ENCODE data around the gene FBXL17.

FBXL17 gene

GRCh38 chr5:108079753-108080152, 302.1 kb downstream of the FBXL17 start:
- DNase-seq, result no peak

GRCh38 chr5:108078882-108079281, 303.0 kb downstream of the FBXL17 start:
- no peak for DNase-seq

DNA sequence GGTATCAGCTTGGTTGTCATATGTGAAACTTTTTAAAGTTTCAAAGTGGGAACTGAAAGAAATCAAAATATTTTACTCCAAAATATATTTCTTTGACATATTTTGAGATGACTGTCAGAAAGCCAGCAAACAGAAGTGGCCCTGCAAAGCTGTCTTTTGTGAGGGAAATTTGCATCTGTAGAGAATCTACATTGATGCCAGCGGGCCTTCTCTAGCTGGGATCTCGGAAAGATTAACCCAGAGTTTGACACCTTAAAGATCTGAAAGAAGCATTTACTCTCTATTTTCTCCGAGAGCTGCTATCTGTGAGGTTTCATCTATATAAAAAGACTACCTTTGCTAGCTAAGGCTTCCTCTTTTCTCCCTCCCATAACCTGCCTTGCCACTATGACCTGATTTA, 303.6 kb downstream of the FBXL17 start:
- no peak for DNase-seq

- DNase-seq, result no peak
Measured at GRCh38 chr5:108074626-108075025, 307.3 kb downstream of the FBXL17 start.

DNA sequence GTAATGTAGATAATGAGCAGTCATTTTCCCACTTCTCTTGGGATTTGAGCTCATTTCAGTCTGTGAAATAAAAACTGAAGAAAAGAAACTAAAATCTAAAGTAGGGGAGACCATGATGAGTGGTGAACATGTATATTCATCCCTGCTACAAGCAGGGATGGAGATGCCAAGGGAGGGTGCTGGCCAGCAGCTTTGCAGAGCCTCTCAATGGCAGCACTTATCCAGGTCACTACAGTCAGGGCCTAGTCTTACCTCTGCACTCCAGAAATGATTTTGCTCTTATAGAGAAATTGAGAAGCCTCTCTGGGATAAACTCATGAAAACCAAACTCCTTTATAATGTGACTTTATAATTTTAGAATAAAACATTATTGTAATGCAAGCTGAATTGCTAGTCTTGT, 317.6 kb downstream of the FBXL17 start:
- DNase-seq, result no peak

GRCh38 chr5:108061941-108062340, 320.0 kb downstream of the FBXL17 start:
- DNase-seq, result no peak

GRCh38 chr5:108060340-108060739, 321.6 kb downstream of the FBXL17 start:
- no peak for DNase-seq

GRCh38 chr5:108059334-108059733, 322.6 kb downstream of the FBXL17 start:
- DNase-seq, result no peak

DNA sequence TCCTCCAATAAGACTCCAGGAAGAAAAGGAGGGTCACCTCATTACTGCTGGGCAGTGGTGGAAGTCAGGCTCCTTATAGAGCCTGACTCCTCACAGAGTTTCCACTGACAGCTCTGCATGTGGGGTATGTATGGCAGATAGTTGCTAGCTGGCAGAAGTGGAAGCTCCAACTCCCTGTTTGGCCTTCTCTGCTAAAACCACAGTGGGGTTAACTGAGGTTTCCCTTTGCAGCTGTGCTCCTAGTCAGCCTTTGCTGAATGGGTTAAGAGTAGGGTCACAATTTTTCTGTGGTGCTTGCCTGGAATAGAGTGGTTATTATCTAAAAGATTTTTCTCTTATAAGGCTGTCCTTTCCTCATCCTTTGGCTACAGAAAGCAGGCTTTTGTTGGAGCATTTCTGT, 327.5 kb downstream of the FBXL17 start:
- no peak for DNase-seq

- no peak for DNase-seq
Measured at GRCh38 chr5:108046955-108047670, 334.8 kb downstream of the FBXL17 start.

DNA sequence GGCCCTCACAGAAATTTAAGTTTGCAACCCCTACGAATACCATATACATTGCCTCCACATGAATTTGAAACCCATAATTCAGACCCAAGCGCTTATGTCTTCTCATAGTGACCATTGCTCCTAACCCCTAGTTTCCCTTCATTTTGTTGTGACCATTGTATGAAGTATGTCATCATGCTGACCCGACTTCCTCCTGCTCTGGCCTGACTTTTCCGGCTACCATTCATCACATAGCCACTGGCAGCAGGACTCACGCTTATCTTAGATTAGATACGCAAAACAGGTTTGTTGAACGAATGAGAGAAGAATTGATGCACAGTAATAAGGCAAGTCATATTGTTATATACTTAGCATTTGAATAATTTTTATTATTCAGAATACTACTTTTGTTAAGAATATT, 345.4 kb downstream of the FBXL17 start:
- no peak for DNase-seq

DNA sequence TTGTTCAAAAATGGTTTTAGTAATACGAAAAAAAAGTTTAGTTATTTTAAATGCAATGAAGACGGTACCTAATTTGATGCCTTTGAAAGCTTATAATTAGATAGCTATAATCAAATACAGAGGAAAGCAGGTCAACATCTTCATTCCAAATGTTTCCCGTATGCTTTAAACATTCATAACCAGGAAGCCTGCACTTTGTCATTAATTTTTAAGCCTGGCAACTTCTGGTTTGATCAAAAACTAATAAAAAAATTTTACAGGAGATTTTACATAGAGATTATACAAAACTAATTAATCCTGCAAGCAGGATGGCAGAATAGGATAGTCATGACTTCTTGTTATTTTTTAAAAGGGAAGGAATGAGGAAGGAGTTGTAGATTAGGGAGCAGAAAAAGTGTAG, 353.0 kb downstream of the FBXL17 start:
- no peak for DNase-seq

DNA sequence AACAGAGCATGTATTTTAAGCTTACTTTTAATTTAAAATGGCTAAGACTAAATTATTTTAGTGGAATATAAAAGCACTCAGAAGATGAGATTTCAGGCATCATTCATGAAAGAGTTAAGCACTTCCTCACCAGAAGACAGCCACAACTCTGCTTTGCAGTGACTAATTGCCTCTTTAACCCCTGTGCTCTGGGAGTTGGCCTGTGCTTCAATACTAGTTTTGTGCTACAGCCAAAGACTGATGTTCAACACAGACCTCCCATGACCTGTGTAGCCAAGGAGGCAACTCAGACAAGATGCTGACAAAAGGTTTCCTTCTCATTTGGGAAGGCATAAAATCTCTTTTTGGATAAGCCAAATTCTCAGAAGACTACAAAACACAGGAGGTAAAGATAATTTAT, 353.5 kb downstream of the FBXL17 start:
- no peak for DNase-seq

DNA sequence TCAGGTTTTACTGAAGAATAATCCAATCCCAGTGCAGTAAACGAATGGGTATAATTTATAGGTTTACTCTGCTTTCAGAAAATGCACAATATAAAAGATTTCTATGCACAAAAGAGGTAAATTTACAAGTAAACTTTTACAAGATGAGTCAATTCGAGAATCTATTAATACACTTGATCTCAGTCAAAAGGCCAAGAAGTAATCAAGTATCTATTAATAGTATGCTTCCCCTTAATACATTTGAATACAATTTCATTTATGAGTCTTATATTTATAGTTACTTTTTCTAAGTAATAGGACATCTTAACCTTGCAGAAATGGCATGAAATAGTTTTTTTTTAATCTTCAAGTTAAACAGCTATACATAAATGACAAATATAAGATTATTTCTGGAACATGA, 355.9 kb downstream of the FBXL17 start:
- DNase-seq, result no peak

- no peak for DNase-seq
Measured at GRCh38 chr5:108024986-108025385, 356.9 kb downstream of the FBXL17 start.

- DNase-seq, result no peak
Measured at GRCh38 chr5:108016101-108016500, 365.8 kb downstream of the FBXL17 start.

- DNase-seq, result no peak
Measured at GRCh38 chr5:108006791-108007190, 375.1 kb downstream of the FBXL17 start.

GRCh38 chr5:108003178-108003577, 378.7 kb downstream of the FBXL17 start:
- DNase-seq, result no peak

- no peak for DNase-seq
Measured at GRCh38 chr5:108001222-108001621, 380.7 kb downstream of the FBXL17 start.

DNA sequence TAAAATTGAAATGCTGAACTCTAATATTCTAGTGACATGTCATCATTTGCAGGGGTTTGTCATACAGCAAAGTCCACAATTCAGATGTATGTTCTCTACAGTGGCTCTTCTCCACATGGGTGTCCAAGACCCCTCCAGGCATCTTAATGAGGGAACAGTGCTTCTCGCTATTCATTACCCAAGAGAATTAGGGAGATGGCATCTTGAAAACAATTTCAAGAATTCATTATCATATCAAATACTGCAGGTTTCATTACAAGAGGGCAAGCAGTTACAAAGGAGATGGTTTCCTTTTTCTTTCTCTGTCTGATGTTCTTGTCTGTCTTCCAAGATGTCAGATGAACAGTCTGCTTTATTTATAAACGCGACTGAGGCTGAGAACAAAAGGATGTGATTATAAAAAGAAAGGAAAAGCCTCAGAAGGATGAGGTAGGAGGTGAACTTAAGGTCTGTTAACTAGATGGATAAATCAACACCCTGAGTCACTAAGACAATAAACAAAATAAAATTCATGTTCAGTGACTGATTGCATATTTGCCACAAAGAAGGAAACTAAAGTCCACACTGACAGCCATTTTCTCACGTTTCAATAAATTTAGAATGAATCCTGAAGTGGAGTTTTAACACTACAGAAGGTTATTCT, 384.4 kb downstream of the FBXL17 start:
- no peak for DNase-seq

DNA sequence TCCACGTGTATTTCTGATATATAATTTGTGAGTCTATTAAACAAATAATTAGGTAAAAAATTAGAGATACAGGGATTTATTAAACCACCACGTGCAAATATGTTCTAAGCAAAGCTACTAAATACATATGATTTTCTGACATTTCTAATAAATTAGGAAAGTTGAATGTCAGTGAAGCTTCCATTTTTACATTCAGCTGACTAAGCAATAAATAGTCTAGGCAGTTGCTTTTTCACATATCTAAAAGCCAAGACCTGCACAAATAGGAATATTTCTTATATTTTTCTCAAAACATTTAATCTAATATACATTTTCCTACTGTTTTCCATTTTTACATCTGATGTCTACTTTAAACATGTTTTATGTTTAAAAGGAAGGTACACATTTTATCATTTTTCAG, 388.6 kb downstream of the FBXL17 start:
- no peak for DNase-seq

GRCh38 chr5:107990881-107991810, 390.8 kb downstream of the FBXL17 start:
- no peak for DNase-seq

DNA sequence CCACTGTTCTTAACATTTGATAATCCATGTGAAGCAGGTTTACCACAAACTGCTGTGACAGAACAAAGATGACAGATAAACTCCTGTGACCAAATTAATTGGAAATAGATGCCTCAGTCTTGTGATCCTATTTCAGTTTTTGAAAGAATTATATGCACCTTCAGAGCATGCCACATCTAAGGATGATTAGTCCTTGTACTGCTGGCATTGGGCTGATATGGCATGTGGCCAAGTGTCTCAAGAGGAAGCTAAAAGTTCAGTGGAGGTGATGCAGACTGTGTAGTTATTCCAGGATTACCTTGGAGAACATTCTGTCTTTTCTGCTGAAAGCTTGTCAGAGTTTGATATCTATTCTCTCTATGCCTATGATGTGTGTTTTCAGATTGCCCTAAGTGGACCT, 396.8 kb downstream of the FBXL17 start:
- DNase-seq, result no peak

Data from NCI-H2171 (cell line).